Gastrocnemius medialis (tissue), 4 donors: ENCODE data around the gene HSD11B1L. TPM values are rescaled to one million over a fixed set of nuclear protein-coding genes. Genes with fewer than 3 reads are reported as not detected.

Source experiments
- ATAC-seq, 2 donors: fragments of 150-250 bp; one replicate each; pipeline ENCODE4 v1.9.1; 2016
- DNase-seq, 2 donors: peaks; one replicate each; pipeline ENCODE4 v3.0.0-alpha.2; 2019
- H3K27ac ChIP-seq, 4 donors: fragments of 200-600 bp; sonication (generic); 1 replicate in 1 of 4; 2 replicates in 3 of 4; pipeline ENCODE4 v1.5.1; 2016 to 2018; ENCODE audit warnings: mild to moderate bottlenecking in 2 of 4, moderate library complexity in 1 of 4
- H3K27me3 ChIP-seq, 3 donors: fragments of 200-600 bp; sonication (generic) in 2 of 3; 1 replicate in 1 of 3; 2 replicates in 2 of 3; pipeline versions ENCODE4 v1.5.1 to v1.6.0; 2016 to 2019; ENCODE audit warnings: mild to moderate bottlenecking in 1 of 3, moderate library complexity in 1 of 3
- H3K36me3 ChIP-seq, 2 donors: fragments of 200-600 bp; sonication (generic) in 1 of 2; one replicate each; pipeline ENCODE4 v1.5.1; 2017 to 2018
- H3K4me1 ChIP-seq, 2 donors: fragments of 200-600 bp; sonication (generic) in 1 of 2; one replicate each; pipeline ENCODE4 v1.5.1; 2016 to 2017; ENCODE audit warnings: mild to moderate bottlenecking in 2 of 2
- H3K4me3 ChIP-seq, 4 donors: fragments of 200-600 bp; sonication (generic) in 3 of 4; 1 replicate in 1 of 4; 2 replicates in 3 of 4; pipeline ENCODE4 v1.5.1; 2016 to 2019; ENCODE audit warnings: mild to moderate bottlenecking in 2 of 4
- H3K9me3 ChIP-seq, 3 donors: fragments of 200-600 bp; sonication (generic) in 2 of 3; 1 replicate in 1 of 3; 2 replicates in 2 of 3; pipeline ENCODE4 v1.5.1; 2016 to 2019
- POLR2A ChIP-seq, 2 donors: fragments of 450-650 bp; IDR thresholded peaks; one replicate each; pipeline ENCODE4 v1.6.1; 2017; ENCODE audit warnings: antibody characterized with exemption in 2 of 2, mild to moderate bottlenecking in 2 of 2, moderate library complexity in 2 of 2
- in situ Hi-C, 4 donors: fragments of 200-750 bp; cut with MboI; loops; one replicate each; pipeline versions ENCODE4 v1.15.0 to v1.8.0; 2017; ENCODE audit warnings: low sequenced_read_pairs in 4 of 4
- intact Hi-C: fragments of 100-400 bp; cut with DNase I; formaldehyde crosslinking; loops from one replicate; pipeline ENCODE4 v1.15.1; 2023; ENCODE audit warnings: low total_unique reads
- total RNA-seq, 4 donors: library from RNA; depleted of rRNA; stranded (reverse); fragments of >200 nt; gene quantifications; one replicate each; pipeline versions ENCODE4 v1.1.0 to v1.2.3, GENCODE V29; 2016
- TF ChIP-seq, protein P1 (sequence below), 5 experiments: fragments of 450-650 bp in 3 of 5; fragments of 200-600 bp in 2 of 5; sonication (generic) in 2 of 5; IDR thresholded peaks in 4 of 5; conservative IDR thresholded peaks in 1 of 5; 1 replicate in 4 of 5; 2 replicates in 1 of 5; pipeline ENCODE4 v1.5.1; 2016 to 2019; ENCODE audit warnings: antibody characterized with exemption in 5 of 5, mild to moderate bottlenecking in 3 of 5, moderate library complexity in 3 of 5

The HSD11B1L gene
- total RNA-seq, 4 donors from 2014 or later, result 5.8 to 33.2 (median 21.5) TPM

DNA sequence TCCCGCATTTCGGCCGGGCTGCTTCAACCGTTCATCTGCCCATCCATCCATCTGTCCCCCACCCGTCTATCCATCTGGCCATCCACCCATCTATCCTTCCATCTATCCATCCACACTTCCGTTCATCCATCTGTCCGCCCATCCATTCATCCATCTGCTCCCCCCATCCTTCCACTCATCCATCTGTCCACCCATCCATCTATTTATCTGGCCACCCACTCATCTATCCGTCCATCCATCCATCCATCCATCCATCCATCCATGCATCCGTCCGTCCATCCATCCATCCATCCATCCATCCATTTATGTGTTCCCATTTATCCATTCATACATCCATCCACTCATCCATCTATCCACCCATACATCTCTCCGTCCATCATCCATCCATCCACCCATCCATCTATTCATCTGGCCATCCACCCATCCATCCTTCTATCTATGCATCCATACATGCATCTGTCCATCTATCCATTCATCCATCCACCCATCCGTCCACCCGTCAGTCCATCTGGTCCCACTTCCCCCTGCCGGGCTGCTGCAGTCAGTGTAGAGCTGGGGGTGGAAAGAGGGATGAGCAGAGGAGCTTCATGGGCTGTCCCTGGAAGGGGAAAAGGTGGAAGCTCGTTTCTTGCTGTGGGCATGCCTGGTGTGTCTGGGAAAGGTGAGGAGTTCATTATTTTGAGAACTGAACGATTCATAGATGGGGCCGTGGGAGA, 722 bp downstream of the HSD11B1L start:
- TF ChIP-seq, protein P1, sequence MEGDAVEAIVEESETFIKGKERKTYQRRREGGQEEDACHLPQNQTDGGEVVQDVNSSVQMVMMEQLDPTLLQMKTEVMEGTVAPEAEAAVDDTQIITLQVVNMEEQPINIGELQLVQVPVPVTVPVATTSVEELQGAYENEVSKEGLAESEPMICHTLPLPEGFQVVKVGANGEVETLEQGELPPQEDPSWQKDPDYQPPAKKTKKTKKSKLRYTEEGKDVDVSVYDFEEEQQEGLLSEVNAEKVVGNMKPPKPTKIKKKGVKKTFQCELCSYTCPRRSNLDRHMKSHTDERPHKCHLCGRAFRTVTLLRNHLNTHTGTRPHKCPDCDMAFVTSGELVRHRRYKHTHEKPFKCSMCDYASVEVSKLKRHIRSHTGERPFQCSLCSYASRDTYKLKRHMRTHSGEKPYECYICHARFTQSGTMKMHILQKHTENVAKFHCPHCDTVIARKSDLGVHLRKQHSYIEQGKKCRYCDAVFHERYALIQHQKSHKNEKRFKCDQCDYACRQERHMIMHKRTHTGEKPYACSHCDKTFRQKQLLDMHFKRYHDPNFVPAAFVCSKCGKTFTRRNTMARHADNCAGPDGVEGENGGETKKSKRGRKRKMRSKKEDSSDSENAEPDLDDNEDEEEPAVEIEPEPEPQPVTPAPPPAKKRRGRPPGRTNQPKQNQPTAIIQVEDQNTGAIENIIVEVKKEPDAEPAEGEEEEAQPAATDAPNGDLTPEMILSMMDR (IDR thresholded peaks at IDR 0.05 in 4 of 5, conservative IDR thresholded peaks at IDR 0.05 in 1 of 5), result no peak
- TF ChIP-seq POLR2A (IDR thresholded peaks at IDR 0.05), result no peak
- in situ Hi-C loops, result loop anchor here in 1 of 4 donors (10.0 kb wide), 1 partner anchor 57 kb away; the partner anchor contains the start of genes SAFB and SAFB2
- no peaks in the 10 kb centered on the region for H3K27me3 ChIP-seq
- peaks cover 0 to 9% of the 10 kb centered on the region in 2 donors for H3K36me3 ChIP-seq
- no peaks in the 10 kb centered on the region for H3K9me3 ChIP-seq
- peaks cover 15 to 18% of the 10 kb centered on the region in 2 donors for H3K4me1 ChIP-seq
- ATAC-seq, result no peak
- DNase-seq, result no peak
- intact Hi-C loops, result no loop called here
- H3K27ac ChIP-seq, result peak overlapping the region in 3 of 4 donors; percentile 92 to 96 (median 93)
- peak overlapping the region; percentile 72 to 93 (median 76) for H3K4me3 ChIP-seq

DNA sequence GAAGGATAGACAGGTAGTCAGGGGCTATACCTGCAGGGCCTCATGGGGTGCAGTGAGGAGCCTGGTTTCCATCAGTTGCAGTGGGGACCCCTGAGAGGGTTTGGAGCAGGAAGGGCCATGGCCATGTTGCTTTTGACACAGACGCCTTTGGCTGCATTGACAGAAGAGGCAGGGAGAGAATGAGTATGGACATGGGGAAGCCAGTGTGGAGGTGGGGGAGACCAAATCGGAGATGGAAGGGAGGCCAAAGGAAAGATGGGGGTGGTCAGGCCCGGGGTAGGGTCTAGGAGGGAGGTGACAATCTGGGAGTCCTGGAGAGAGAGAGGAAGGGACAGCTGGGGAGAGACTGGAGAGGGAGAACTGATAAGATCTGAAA, 1.3 kb downstream of the HSD11B1L start:
- peaks cover 0 to 9% of the 10 kb centered on the region in 2 donors for H3K36me3 ChIP-seq
- ATAC-seq, result no peak
- H3K4me1 ChIP-seq, result peaks cover 14 to 17% of the 10 kb centered on the region in 2 donors
- DNase-seq, result no peak
- H3K27me3 ChIP-seq, result no peaks in the 10 kb centered on the region
- in situ Hi-C loops (loop anchor here in 1 of 4 donors (10.0 kb wide), 1 partner anchor 57 kb away; the partner anchor contains the start of genes SAFB and SAFB2), intact Hi-C loops (no loop called here)
- no peak overlapping the region for H3K4me3 ChIP-seq
- TF ChIP-seq, protein P1 (IDR thresholded peaks at IDR 0.05 in 4 of 5, conservative IDR thresholded peaks at IDR 0.05 in 1 of 5), result no peak
- no peak for TF ChIP-seq POLR2A (IDR thresholded peaks at IDR 0.05)
- no peak overlapping the region for H3K27ac ChIP-seq
- H3K9me3 ChIP-seq, result no peaks in the 10 kb centered on the region

DNA sequence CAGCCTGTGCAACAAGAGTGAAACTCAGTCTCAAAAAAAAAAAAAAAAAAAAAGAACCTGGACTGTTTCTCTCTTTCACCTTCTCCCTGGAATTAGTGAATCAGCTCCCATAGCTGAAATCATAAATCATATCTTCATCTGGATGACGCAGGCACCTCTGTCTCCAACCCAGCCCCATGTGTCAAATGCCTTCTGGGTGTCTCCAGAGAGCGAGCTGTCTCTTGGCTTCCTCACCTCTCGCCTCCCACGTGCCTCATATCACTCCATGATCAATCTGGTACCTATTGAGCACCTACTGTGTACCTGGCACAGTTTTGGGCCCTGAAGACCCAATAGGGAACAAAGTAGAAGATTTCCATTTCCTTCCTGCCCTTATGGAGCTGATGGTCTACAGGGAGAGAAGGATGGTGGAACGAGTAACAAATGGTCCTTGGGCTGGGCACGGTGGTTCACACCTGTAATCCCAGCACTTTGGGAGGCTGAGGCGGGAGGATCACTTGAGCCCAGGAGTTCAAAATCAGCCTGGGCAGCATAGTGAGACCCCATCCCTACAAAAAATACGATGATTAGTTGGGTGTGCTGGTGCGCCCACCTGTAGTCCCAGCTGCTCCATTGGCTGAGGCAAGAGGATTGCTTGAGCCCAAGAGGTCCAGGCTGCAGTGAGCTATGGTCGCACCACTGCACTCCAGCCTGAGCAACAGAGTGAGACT, 2.5 kb downstream of the HSD11B1L start:
- in situ Hi-C loops, result loop anchor here in 1 of 4 donors (10.0 kb wide), 1 partner anchor 59 kb away; the partner anchor contains the start of genes SAFB and SAFB2
- Histone ChIP-seq H3K4me1 (peaks cover 14 to 20% of the 10 kb centered on the region in 2 donors), H3K4me3 (no peak overlapping the region), H3K27me3 (no peaks in the 10 kb centered on the region), H3K36me3 (peaks cover 0 to 4% of the 10 kb centered on the region in 2 donors), H3K27ac (no peak overlapping the region), H3K9me3 (no peaks in the 10 kb centered on the region)
- ATAC-seq, result no peak
- intact Hi-C loops, result no loop called here
- no peak for DNase-seq
- TF ChIP-seq, protein P1 (IDR thresholded peaks at IDR 0.05 in 4 of 5, conservative IDR thresholded peaks at IDR 0.05 in 1 of 5), result no peak
- no peak for TF ChIP-seq POLR2A (IDR thresholded peaks at IDR 0.05)

DNA sequence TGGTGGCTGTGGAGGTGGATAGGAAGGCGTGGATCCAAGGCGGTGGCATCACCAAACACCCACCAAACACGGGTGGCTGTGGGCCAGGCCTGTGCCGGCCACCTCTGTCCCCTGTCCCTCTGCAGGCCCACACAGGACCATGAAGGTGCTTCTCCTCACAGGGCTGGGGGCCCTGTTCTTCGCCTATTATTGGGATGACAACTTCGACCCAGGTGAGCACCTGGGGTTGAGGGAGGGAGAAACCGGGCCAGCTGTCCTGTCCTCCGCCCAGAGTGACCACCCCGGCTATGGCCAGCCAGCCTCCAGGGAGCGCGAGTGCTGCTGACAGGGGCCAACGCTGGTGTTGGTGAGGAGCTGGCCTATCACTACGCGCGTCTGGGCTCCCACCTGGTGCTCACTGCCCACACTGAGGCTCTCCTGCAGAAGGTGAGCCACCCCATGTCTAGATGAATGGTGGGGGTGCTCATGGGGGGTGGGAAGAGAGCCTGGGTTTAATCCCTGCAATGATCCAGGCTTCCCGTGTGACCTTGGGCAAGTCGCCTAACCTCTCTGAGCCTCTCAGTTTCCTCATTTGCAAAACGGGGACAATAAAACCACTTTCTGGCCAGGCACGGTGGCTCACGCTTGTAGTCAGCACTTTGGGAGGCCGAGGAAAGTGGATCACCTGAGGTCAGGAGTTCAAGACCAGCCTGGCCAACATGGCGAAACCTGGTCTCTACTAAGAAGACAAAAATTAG, 4.0 kb downstream of the HSD11B1L start:
- H3K4me1 ChIP-seq, result peaks cover 9 to 15% of the 10 kb centered on the region in 2 donors
- H3K36me3 ChIP-seq, result no peaks in the 10 kb centered on the region
- no peak overlapping the region for H3K27ac ChIP-seq
- DNase-seq, result no peak
- no peak for TF ChIP-seq POLR2A (IDR thresholded peaks at IDR 0.05)
- TF ChIP-seq, protein P1 (IDR thresholded peaks at IDR 0.05 in 4 of 5, conservative IDR thresholded peaks at IDR 0.05 in 1 of 5), result no peak
- ATAC-seq, result no peak
- no peaks in the 10 kb centered on the region for H3K27me3 ChIP-seq
- intact Hi-C loops, result loop anchor here (5.0 kb wide), 1 partner anchor 1923 kb away; the partner anchor contains the start of genes APBA3 and MRPL54
- in situ Hi-C loops, result loop anchor here in 1 of 4 donors (10.0 kb wide), 1 partner anchor 60 kb away; the partner anchor contains the start of genes SAFB and SAFB2
- H3K4me3 ChIP-seq, result no peak overlapping the region
- H3K9me3 ChIP-seq, result no peaks in the 10 kb centered on the region
